Keratinocyte (primary cell): ENCODE measurements around the gene CCL25. TPM values are rescaled to one million over a fixed set of nuclear protein-coding genes. Genes with fewer than 3 reads are reported as not detected.

Source experiments
- DNase-seq: peaks from one replicate; pipeline ENCODE4 v3.0.0-alpha.2; 2011; ENCODE audit warnings: low read depth, missing footprints, low spot score
- FAIRE-seq: peaks from 2 replicates; lab custom pipeline; 2011; peaks lifted over from hg19 to GRCh38; lab: Jason Lieb, UNC
- H2AFZ ChIP-seq: 2 replicates; pipeline ENCODE4 v1.6.0; 2012; ENCODE audit warnings: low read length, control low read depth, inconsistent platforms; ENCODE audit not compliant: control insufficient read depth
- H3K27ac ChIP-seq: 2 replicates; pipeline ENCODE4 v1.5.1; 2011; ENCODE audit warnings: low read length; ENCODE audit not compliant: control insufficient read depth, insufficient read depth
- H3K27me3 ChIP-seq: 3 replicates; pipeline ENCODE4 v1.6.0; 2011; ENCODE audit warnings: low read length; ENCODE audit not compliant: control insufficient read depth, insufficient read depth; ENCODE audit errors: extremely low read depth
- H3K36me3 ChIP-seq, 2 experiments: 2 replicates in 1 of 2; 3 replicates in 1 of 2; pipeline ENCODE4 v1.5.1; 2011; ENCODE audit warnings: low read length in 2 of 2, mild to moderate bottlenecking in 1 of 2; ENCODE audit not compliant: control insufficient read depth in 2 of 2, insufficient read depth in 2 of 2; ENCODE audit errors: extremely low read depth in 1 of 2
- H3K4me1 ChIP-seq: 3 replicates; pipeline ENCODE4 v1.5.1; 2011; ENCODE audit warnings: low read length; ENCODE audit not compliant: control insufficient read depth, insufficient read depth; ENCODE audit errors: extremely low read depth
- H3K4me2 ChIP-seq: 3 replicates; pipeline ENCODE4 v1.6.0; 2011; ENCODE audit warnings: low read depth, low read length; ENCODE audit not compliant: control insufficient read depth, insufficient read depth; ENCODE audit errors: extremely low read depth
- H3K4me3 ChIP-seq, 3 experiments: fragments of 200-600 bp in 1 of 3; sonication (generic) in 1 of 3; 2 replicates in 2 of 3; 3 replicates in 1 of 3; pipeline ENCODE4 v1.5.1; 2011 to 2016; ENCODE audit warnings: low read length in 3 of 3, mild to moderate bottlenecking in 3 of 3, control low read depth in 2 of 3, inconsistent platforms in 1 of 3, low read depth in 1 of 3, mixed read lengths in 1 of 3, mixed run types in 1 of 3, moderate library complexity in 1 of 3; ENCODE audit not compliant: control insufficient read depth in 2 of 3, insufficient read depth in 2 of 3; ENCODE audit errors: extremely low read depth in 1 of 3
- H3K79me2 ChIP-seq: 2 replicates; pipeline ENCODE4 v1.6.0; 2012; ENCODE audit warnings: low read length; ENCODE audit not compliant: control insufficient read depth, insufficient read depth
- H3K9ac ChIP-seq: 3 replicates; pipeline ENCODE4 v1.6.0; 2011; ENCODE audit warnings: low read length; ENCODE audit not compliant: control insufficient read depth, insufficient read depth; ENCODE audit errors: extremely low read depth
- H3K9me1 ChIP-seq: 3 replicates; pipeline ENCODE4 v1.6.0; 2011; ENCODE audit warnings: low read length; ENCODE audit not compliant: control insufficient read depth, insufficient read depth; ENCODE audit errors: extremely low read depth
- H3K9me3 ChIP-seq: 2 replicates; pipeline ENCODE4 v1.5.1; 2012; ENCODE audit warnings: low read depth, low read length; ENCODE audit not compliant: control insufficient read depth
- H4K20me1 ChIP-seq: 3 replicates; pipeline ENCODE4 v1.6.0; 2011; ENCODE audit warnings: low read length; ENCODE audit not compliant: control insufficient read depth, insufficient read depth; ENCODE audit errors: extremely low read depth
- EZH2 ChIP-seq: IDR thresholded peaks from one replicate; pipeline ENCODE4 v1.6.1; 2012; ENCODE audit warnings: inconsistent platforms, mild to moderate bottlenecking, low read length, moderate library complexity
- dilution Hi-C: fragments of 300-500 bp; cut with MboI; formaldehyde crosslinking; loops from one replicate; pipeline ENCODE4 v1.7.0; 2020; ENCODE audit warnings: low sequenced_read_pairs; ENCODE audit not compliant: extremely low pct_ligation_motif_present
- polyA plus RNA-seq, 5 experiments: library from polyadenylated mRNA; depleted of rRNA in 3 of 5; stranded (reverse) in 3 of 5; stranded (forward) in 1 of 5; unstranded in 1 of 5; fragments of >200 nt; gene quantifications; 1 replicate in 1 of 5; 2 replicates in 3 of 5; 3 replicates in 1 of 5; pipeline versions ENCODE4 v1.2.1 to v1.2.3, GENCODE V29; 2011 to 2012; ENCODE audit warnings: missing spikeins in 2 of 5, low read depth in 1 of 5, low replicate concordance in 1 of 5
- TF ChIP-seq, protein P1 (sequence below), 3 experiments: IDR thresholded peaks in 1 of 3; conservative IDR thresholded peaks in 1 of 3; optimal IDR thresholded peaks in 1 of 3; 2 replicates in 2 of 3; 3 replicates in 1 of 3; pipeline versions ENCODE3 to v1.5.1; 2011; ENCODE audit warnings: low read length in 3 of 3, mild to moderate bottlenecking in 3 of 3, moderate library complexity in 2 of 3, control low read depth in 1 of 3, inconsistent platforms in 1 of 3; ENCODE audit not compliant: insufficient read depth in 2 of 3; ENCODE audit errors: extremely low read depth in 1 of 3

Gene CCL25
- polyA plus RNA-seq, 1 donor (not counting 4 experiments of a cell fraction or from before 2014, with no cell fraction given) = not detected

DNA sequence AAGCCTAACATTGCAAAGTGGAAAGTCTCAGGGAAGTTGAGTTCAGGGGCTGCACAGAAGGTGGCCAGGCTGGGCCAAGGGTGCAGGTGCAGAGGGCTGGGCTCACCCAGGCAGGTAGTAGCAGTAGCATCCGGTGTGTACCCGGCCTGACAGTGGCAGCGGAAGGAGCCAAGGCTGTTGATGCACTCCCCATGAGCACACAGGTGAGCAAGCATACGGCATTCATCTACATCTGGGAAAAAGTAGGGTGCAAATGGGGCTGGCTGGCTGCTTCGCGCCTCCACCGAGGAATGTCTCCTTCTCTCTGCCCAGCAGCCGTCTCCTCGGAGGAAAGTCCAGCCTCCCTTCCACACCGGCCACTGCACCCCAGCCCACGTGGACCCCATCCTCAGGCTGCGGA, 30.6 kb downstream of the CCL25 start:
- H4K20me1 ChIP-seq = no peaks in the 10 kb centered on the region
- dilution Hi-C loops = no loop called here
- TF ChIP-seq, protein P1, sequence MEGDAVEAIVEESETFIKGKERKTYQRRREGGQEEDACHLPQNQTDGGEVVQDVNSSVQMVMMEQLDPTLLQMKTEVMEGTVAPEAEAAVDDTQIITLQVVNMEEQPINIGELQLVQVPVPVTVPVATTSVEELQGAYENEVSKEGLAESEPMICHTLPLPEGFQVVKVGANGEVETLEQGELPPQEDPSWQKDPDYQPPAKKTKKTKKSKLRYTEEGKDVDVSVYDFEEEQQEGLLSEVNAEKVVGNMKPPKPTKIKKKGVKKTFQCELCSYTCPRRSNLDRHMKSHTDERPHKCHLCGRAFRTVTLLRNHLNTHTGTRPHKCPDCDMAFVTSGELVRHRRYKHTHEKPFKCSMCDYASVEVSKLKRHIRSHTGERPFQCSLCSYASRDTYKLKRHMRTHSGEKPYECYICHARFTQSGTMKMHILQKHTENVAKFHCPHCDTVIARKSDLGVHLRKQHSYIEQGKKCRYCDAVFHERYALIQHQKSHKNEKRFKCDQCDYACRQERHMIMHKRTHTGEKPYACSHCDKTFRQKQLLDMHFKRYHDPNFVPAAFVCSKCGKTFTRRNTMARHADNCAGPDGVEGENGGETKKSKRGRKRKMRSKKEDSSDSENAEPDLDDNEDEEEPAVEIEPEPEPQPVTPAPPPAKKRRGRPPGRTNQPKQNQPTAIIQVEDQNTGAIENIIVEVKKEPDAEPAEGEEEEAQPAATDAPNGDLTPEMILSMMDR (optimal IDR thresholded peaks at IDR 0.05 in 1 of 3, IDR thresholded peaks at IDR 0.05 in 1 of 3, conservative IDR thresholded peaks at IDR 0.05 in 1 of 3; ENCODE audit: extremely low read depth in 1 of 3, insufficient read depth in 2 of 3, low read length in 3 of 3) = no peak
- no peak for TF ChIP-seq EZH2

DNA sequence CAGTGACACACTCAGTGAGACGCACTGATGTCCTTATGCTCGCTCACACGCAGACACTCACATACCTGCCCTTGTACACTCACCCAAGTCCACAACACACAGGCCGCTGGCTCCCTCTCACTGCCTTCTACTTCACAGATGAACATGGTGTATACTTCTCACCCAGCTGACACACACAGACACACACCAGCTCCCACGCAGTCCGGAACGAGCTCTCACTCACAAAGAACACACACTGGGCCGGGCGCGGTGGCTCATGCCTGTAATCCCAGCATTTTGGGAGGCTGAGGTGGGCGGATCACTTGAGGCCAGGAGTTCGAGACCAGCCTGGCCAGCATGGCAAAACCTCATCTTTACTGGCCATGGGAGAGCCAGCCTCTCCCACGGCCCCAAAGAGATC, 31.6 kb downstream of the CCL25 start:
- dilution Hi-C loops = no loop called here
- Histone ChIP-seq H3K79me2 (no peaks in the 10 kb centered on the region), H3K9me3 (peaks cover 4% of the 10 kb centered on the region), H2AFZ (no peak overlapping the region), H4K20me1 (no peaks in the 10 kb centered on the region), H3K4me3 (no peak overlapping the region), H3K9ac (no peak overlapping the region), H3K4me1 (no peaks in the 10 kb centered on the region), H3K36me3 (no peaks in the 10 kb centered on the region), H3K4me2 (no peak overlapping the region), H3K27ac (no peak overlapping the region), H3K27me3 (no peaks in the 10 kb centered on the region), H3K9me1 (no peaks in the 10 kb centered on the region)
- TF ChIP-seq, protein P1 (optimal IDR thresholded peaks at IDR 0.05 in 1 of 3, IDR thresholded peaks at IDR 0.05 in 1 of 3, conservative IDR thresholded peaks at IDR 0.05 in 1 of 3; ENCODE audit: extremely low read depth in 1 of 3, insufficient read depth in 2 of 3, low read length in 3 of 3) = no peak
- no peak for TF ChIP-seq EZH2
- no peak for FAIRE-seq
- no peak for DNase-seq

More for the DNA sequence above, 30.6 kb downstream of the CCL25 start:
- Histone ChIP-seq H2AFZ (no peak overlapping the region), H3K4me3 (no peak overlapping the region), H3K9me1 (no peaks in the 10 kb centered on the region), H3K4me1 (no peaks in the 10 kb centered on the region), H3K79me2 (no peaks in the 10 kb centered on the region), H3K36me3 (no peaks in the 10 kb centered on the region), H3K27me3 (no peaks in the 10 kb centered on the region), H3K9ac (no peak overlapping the region), H3K27ac (no peak overlapping the region), H3K9me3 (peaks cover 4% of the 10 kb centered on the region), H3K4me2 (no peak overlapping the region)
- no peak for FAIRE-seq
- no peak for DNase-seq
